DND-41 (cell line): Measurements from ENCODE around the gene RNU1-3.
"Not testable (repeated sequence)": the region's sequence is repeated elsewhere in the genome, so short reads cannot be mapped to it uniquely, and the experiment has no call there.

Experiments
- CTCF ChIP-seq: IDR thresholded peaks from 2 replicates; pipeline ENCODE4 v1.5.1; 2012; ENCODE audit warnings: borderline replicate concordance, low read length, moderate library complexity, mild to moderate bottlenecking; ENCODE audit not compliant: poor library complexity, severe bottlenecking; ENCODE audit errors: extremely low read depth
- EZH2 ChIP-seq: IDR thresholded peaks from 3 replicates; pipeline ENCODE4 v1.6.1; 2012; ENCODE audit warnings: borderline replicate concordance, low read depth, mild to moderate bottlenecking, moderate library complexity, low read length, inconsistent platforms; ENCODE audit not compliant: severe bottlenecking

- not testable (repeated sequence) for TF ChIP-seq CTCF, EZH2
These were observed 28.6 kb downstream of the RNU1-3 start for GRCh38 chr1:16637941-16638778.
